Body of pancreas (tissue), 4 donors: ENCODE results near the gene SAP30. TPM values are rescaled to one million over a fixed set of nuclear protein-coding genes. Genes with fewer than 3 reads are reported as not detected.

Experiments used
- ATAC-seq: fragments of 150-250 bp; one replicate; pipeline ENCODE4 v1.9.1; 2016
- DNase-seq, 4 donors: peaks; one replicate each; pipeline ENCODE4 v3.0.0-alpha.2; 2019
- H3K27ac ChIP-seq, 4 donors: fragments of 200-600 bp; sonication (generic); 1 replicate in 3 of 4; 2 replicates in 1 of 4; pipeline versions ENCODE4 v1.5.1 to v1.6.1; 2016 to 2019; ENCODE audit warnings: mild to moderate bottlenecking in 1 of 4, mixed read lengths in 1 of 4, moderate library complexity in 1 of 4
- H3K27me3 ChIP-seq, 2 donors: fragments of 200-600 bp; sonication (generic); one replicate each; pipeline ENCODE4 v1.6.0; 2016; ENCODE audit warnings: mild to moderate bottlenecking in 1 of 2
- H3K36me3 ChIP-seq, 2 donors: fragments of 200-600 bp; sonication (generic); replicated peaks in 1 of 2; 2 replicates each; pipeline ENCODE4 v1.5.1; 2016; ENCODE audit warnings: low read depth in 2 of 2; ENCODE audit not compliant: insufficient read depth in 1 of 2
- H3K4me1 ChIP-seq: fragments of 200-600 bp; sonication (generic); one replicate; pipeline ENCODE4 v1.6.0; 2016
- H3K4me3 ChIP-seq, 2 donors: fragments of 200-600 bp; sonication (generic); 1 replicate in 1 of 2; 2 replicates in 1 of 2; pipeline ENCODE4 v1.5.1; 2016 to 2019
- H3K9me3 ChIP-seq, 3 donors: fragments of 200-600 bp; sonication (generic); 1 replicate in 2 of 3; 2 replicates in 1 of 3; pipeline ENCODE4 v1.5.1; 2016
- POLR2A ChIP-seq, 3 donors: fragments of 450-650 bp; IDR thresholded peaks; one replicate each; pipeline ENCODE4 v1.6.1; 2016; ENCODE audit warnings: antibody characterized with exemption in 3 of 3, mild to moderate bottlenecking in 2 of 3
- WGBS, 2 donors: methylation state at CpG; one replicate each; pipeline ENCODE4 v1.1.5; 2017; 5-methylcytosine and 5-hydroxymethylcytosine counted together
- intact Hi-C: fragments of 100-400 bp; cut with DNase I; formaldehyde crosslinking; loops from one replicate; pipeline ENCODE4 v1.15.1; 2023
- total RNA-seq, 2 donors: library from RNA; depleted of rRNA; stranded (reverse); fragments of >200 nt; gene quantifications; one replicate each; pipeline ENCODE4 v1.1.0, GENCODE V29; 2016
- TF ChIP-seq, protein P1 (sequence below), 7 experiments: fragments of 450-650 bp in 4 of 7; fragments of 200-600 bp in 3 of 7; sonication (generic) in 3 of 7; IDR thresholded peaks; one replicate each; pipeline ENCODE4 v1.5.1; 2016 to 2019; ENCODE audit warnings: antibody characterized with exemption in 7 of 7

The SAP30 gene
- total RNA-seq, 2 donors from 2014 or later, result 10.2 to 10.6 TPM

DNA sequence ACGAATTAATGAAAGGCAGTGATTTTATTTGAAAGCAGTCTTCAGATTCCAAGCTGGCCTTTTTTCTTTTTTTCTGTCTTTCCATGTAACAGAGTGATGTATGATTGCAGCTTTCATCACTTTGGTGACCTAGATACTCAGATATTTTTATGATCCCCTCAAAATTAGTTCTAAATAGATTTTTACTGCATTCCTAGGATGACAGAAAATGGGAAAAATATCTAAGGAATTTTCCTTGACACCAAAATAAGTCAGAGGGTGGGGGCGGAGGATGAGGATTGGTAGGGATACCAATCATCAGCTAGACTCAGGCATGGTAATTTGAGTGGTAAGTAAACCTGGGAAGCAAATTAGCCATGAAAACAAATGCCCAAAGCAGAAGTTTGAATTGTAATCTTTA lies 24.7 kb upstream of the SAP30 start:
- Histone ChIP-seq H3K27ac (no peak overlapping the region), H3K27me3 (no peaks in the 10 kb centered on the region), H3K4me1 (no peaks in the 10 kb centered on the region), H3K9me3 (no peaks in the 10 kb centered on the region), H3K4me3 (no peak overlapping the region), H3K36me3 (no peaks in the 10 kb centered on the region)
- 67 to 80% methylated on average over 2 of the region's 2 CpGs for WGBS, 2 donors
- TF ChIP-seq, protein P1, sequence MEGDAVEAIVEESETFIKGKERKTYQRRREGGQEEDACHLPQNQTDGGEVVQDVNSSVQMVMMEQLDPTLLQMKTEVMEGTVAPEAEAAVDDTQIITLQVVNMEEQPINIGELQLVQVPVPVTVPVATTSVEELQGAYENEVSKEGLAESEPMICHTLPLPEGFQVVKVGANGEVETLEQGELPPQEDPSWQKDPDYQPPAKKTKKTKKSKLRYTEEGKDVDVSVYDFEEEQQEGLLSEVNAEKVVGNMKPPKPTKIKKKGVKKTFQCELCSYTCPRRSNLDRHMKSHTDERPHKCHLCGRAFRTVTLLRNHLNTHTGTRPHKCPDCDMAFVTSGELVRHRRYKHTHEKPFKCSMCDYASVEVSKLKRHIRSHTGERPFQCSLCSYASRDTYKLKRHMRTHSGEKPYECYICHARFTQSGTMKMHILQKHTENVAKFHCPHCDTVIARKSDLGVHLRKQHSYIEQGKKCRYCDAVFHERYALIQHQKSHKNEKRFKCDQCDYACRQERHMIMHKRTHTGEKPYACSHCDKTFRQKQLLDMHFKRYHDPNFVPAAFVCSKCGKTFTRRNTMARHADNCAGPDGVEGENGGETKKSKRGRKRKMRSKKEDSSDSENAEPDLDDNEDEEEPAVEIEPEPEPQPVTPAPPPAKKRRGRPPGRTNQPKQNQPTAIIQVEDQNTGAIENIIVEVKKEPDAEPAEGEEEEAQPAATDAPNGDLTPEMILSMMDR (IDR thresholded peaks at IDR 0.05), result no peak
- TF ChIP-seq POLR2A (IDR thresholded peaks at IDR 0.05), result no peak
- ATAC-seq, result no peak
- intact Hi-C loops, result no loop called here
- no peak for DNase-seq

DNA sequence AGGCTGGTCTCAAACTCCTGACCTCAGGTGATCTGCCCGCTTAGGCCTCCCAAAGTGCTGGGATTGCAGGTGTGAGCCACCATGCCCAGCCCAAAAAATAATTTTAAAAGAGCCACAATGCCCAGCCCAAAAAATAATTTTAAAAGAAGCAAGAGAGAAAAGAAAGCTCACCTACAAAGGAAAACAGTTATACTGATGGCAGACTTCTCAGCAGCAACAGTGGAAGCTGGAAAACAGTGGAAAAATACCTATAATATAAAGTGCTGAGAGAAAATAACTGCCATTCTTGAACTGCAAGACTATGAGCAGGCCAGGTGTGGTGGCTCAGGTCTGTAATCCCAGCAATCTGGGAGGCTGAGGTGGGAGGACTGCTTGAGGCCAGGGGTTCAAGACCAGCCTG lies 23.3 kb upstream of the SAP30 start:
- Histone ChIP-seq H3K9me3 (no peaks in the 10 kb centered on the region), H3K27me3 (no peaks in the 10 kb centered on the region), H3K4me1 (no peaks in the 10 kb centered on the region), H3K36me3 (no peaks in the 10 kb centered on the region), H3K27ac (no peak overlapping the region), H3K4me3 (no peak overlapping the region)
- intact Hi-C loops, result no loop called here
- ATAC-seq, result no peak
- DNase-seq, result no peak
- WGBS, 2 donors, result 94 to 100% methylated on average over 1 of the region's 1 CpG
- TF ChIP-seq, protein P1 (IDR thresholded peaks at IDR 0.05), result no peak
- TF ChIP-seq POLR2A (IDR thresholded peaks at IDR 0.05), result no peak

DNA sequence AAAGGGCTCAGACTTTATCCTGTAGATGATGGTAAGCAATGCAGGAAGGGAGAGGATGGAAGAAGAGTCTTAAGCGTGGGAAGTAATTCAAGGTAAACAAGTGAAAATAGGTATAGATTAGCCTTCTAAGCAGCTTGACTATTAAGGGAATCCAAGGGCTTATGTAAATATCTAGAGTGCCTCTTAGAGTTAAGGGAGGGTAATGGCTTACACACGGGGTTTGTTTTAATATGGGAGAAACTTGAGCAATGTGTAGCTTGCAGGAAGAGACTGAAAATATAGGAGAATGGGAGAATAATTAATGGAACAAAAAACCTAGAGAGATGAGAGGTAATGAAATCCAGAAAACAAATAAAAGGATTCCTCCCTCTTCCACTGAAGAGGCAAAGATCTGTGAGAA lies 12.8 kb upstream of the SAP30 start:
- ATAC-seq (no peak), DNase-seq (no peak)
- intact Hi-C loops, result no loop called here
- 59 to 62% methylated on average over 2 of the region's 2 CpGs for WGBS, 2 donors
- H3K4me3 ChIP-seq, result no peak overlapping the region
- H3K36me3 ChIP-seq, result no peaks in the 10 kb centered on the region
- no peaks in the 10 kb centered on the region for H3K27me3 ChIP-seq
- TF ChIP-seq, protein P1 (IDR thresholded peaks at IDR 0.05), result no peak
- TF ChIP-seq POLR2A (IDR thresholded peaks at IDR 0.05), result no peak
- H3K9me3 ChIP-seq, result no peaks in the 10 kb centered on the region
- no peaks in the 10 kb centered on the region for H3K4me1 ChIP-seq
- no peak overlapping the region for H3K27ac ChIP-seq

DNA sequence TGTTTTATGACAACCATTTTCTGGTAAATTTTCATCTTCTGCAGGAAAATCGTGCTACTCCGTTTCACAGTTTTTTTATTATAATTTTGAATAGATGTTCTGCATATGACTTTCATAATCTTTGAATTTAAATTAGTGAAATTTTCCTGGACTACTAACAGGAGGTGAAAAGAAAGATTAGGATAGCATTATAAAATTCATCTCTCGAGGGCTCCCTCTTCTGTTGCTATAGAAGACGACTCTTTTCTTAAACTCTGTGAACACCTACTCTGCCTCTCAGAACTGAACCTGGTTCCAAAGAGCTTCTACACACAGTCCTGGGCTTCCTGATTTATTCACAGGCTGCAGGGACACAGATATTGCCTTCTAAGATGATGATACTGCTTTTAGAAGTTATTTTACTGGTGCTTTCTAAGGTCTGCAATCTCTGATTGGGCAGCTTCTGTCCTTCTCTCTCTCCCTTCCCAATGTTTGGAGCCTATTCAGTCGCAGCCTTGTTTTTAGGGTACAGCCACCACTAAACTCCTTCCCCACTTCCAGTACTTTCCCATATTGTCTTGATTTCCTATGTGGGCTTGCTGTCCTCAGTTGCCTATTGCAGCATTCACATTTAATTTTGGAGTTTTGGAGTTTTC lies 10.1 kb upstream of the SAP30 start:
- 35 to 42% methylated on average over 5 of the region's 5 CpGs for WGBS, 2 donors
- no peak for TF ChIP-seq POLR2A (IDR thresholded peaks at IDR 0.05)
- TF ChIP-seq, protein P1 (IDR thresholded peaks at IDR 0.05), result peak in 4 of 7 experiments; percentile 20 to 35 (median 25)
- no peaks in the 10 kb centered on the region for H3K4me1 ChIP-seq
- H3K9me3 ChIP-seq, result no peaks in the 10 kb centered on the region
- no peak overlapping the region for H3K27ac ChIP-seq
- ATAC-seq, result peak; percentile 55
- no peaks in the 10 kb centered on the region for H3K27me3 ChIP-seq
- no peak overlapping the region for H3K4me3 ChIP-seq
- intact Hi-C loops, result no loop called here
- H3K36me3 ChIP-seq, result no peaks in the 10 kb centered on the region
- DNase-seq, result no peak

DNA sequence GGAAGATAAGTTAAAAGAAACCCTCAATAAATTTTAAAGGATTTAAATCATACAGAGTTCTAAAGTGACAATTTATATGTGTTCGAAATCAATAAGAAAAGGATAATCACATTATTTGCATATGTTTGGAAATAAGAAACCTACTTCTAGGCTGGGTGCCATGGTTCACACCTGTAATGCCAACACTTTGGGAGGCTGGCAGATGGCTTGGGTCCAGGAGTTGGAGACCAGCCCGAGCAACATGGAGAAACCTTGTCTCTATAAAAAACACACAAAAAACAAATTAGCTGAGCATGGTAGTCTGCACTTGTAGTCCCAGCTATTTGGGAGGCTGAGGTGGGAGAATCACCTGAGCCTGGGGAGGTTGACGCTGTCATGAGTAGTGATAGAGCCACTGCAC lies 8.1 kb upstream of the SAP30 start:
- H3K27ac ChIP-seq, result no peak overlapping the region
- TF ChIP-seq, protein P1 (IDR thresholded peaks at IDR 0.05), result no peak
- TF ChIP-seq POLR2A (IDR thresholded peaks at IDR 0.05), result no peak
- intact Hi-C loops, result no loop called here
- H3K36me3 ChIP-seq, result no peaks in the 10 kb centered on the region
- 54 to 56% methylated on average over 3 of the region's 3 CpGs for WGBS, 2 donors
- ATAC-seq (no peak), DNase-seq (peak; percentile 26 to 76 (median 54))
- no peaks in the 10 kb centered on the region for H3K27me3 ChIP-seq
- H3K4me3 ChIP-seq, result no peak overlapping the region
- no peaks in the 10 kb centered on the region for H3K4me1 ChIP-seq
- no peaks in the 10 kb centered on the region for H3K9me3 ChIP-seq
